ENCODE results near the gene GPR150.
A peak's percentile ranks its signal among the peaks of the same experiment; 100 is the strongest.
"Not testable (repeated sequence)": the region's sequence is repeated elsewhere in the genome, so short reads cannot be mapped to it uniquely, and the experiment has no call there.

The GPR150 gene

GRCh38 chr5:95624368-95624767 is 4.5 kb downstream of the GPR150 start:
- no peak for DNase-seq

- no peak for DNase-seq
Observed at GRCh38 chr5:95626701-95627100, 6.8 kb downstream of the GPR150 start.

GRCh38 chr5:95627971-95628810 is 8.3 kb downstream of the GPR150 start:
- no peak for DNase-seq

- DNase-seq, result no peak
Observed at GRCh38 chr5:95628933-95629332, 9.0 kb downstream of the GPR150 start.

- DNase-seq, result no peak
Observed at GRCh38 chr5:95630394-95630917, 10.6 kb downstream of the GPR150 start.

- no peak for DNase-seq
Observed at GRCh38 chr5:95631255-95631958, 11.5 kb downstream of the GPR150 start.

- peak; percentile 59 to 76 for DNase-seq
Observed at GRCh38 chr5:95631991-95632675, 12.2 kb downstream of the GPR150 start.

- DNase-seq, result not testable (repeated sequence)
Observed at GRCh38 chr5:95632942-95633341, 13.1 kb downstream of the GPR150 start.

- no peak for DNase-seq
Observed at GRCh38 chr5:95633671-95634070, 13.8 kb downstream of the GPR150 start.

- DNase-seq, result no peak
Observed at GRCh38 chr5:95634081-95634480, 14.2 kb downstream of the GPR150 start.

- no peak for DNase-seq
Observed at GRCh38 chr5:95638632-95639031, 18.7 kb downstream of the GPR150 start.

GRCh38 chr5:95641741-95642220 is 21.9 kb downstream of the GPR150 start:
- DNase-seq, result no peak

GRCh38 chr5:95643152-95643551 is 23.3 kb downstream of the GPR150 start:
- no peak for DNase-seq

- DNase-seq, result peak; percentile 48 to 55
Observed at GRCh38 chr5:95644351-95645042, 24.6 kb downstream of the GPR150 start.

GRCh38 chr5:95646226-95646568 is 26.3 kb downstream of the GPR150 start:
- not testable (repeated sequence) for DNase-seq

- peak; percentile 95 to 98 for DNase-seq
Observed at GRCh38 chr5:95646569-95647431, 26.9 kb downstream of the GPR150 start, which contains the start of gene RFESD. Gene RFESD (plus strand): TSS chr5:95646777. CDS start chr5:95652272, 5,495 bp downstream.

GRCh38 chr5:95647886-95648860 is 28.3 kb downstream of the GPR150 start:
- DNase-seq, result no peak

GRCh38 chr5:95649274-95649673 is 29.4 kb downstream of the GPR150 start:
- DNase-seq, result no peak

- DNase-seq, result no peak
Observed at GRCh38 chr5:95649842-95650620, 30.1 kb downstream of the GPR150 start.

All from stimulated activated CD4-positive, alpha-beta T cell treated with anti-CD3 and anti-CD28 coated beads, Interleukin-2, amount 100 ng/mL, for 24 hours (primary cell).